Keratinocyte (primary cell): Measurements from ENCODE around the gene PIGT.

Source experiments
- EZH2 ChIP-seq: IDR thresholded peaks from one replicate; pipeline ENCODE4 v1.6.1; 2012; ENCODE audit warnings: inconsistent platforms, mild to moderate bottlenecking, low read length, moderate library complexity
- TF ChIP-seq, protein P1 (sequence below), 3 experiments: IDR thresholded peaks in 1 of 3; conservative IDR thresholded peaks in 1 of 3; optimal IDR thresholded peaks in 1 of 3; 2 replicates in 2 of 3; 3 replicates in 1 of 3; pipeline versions ENCODE3 to v1.5.1; 2011; ENCODE audit warnings: low read length in 3 of 3, mild to moderate bottlenecking in 3 of 3, moderate library complexity in 2 of 3, control low read depth in 1 of 3, inconsistent platforms in 1 of 3; ENCODE audit not compliant: insufficient read depth in 2 of 3; ENCODE audit errors: extremely low read depth in 1 of 3

DNA sequence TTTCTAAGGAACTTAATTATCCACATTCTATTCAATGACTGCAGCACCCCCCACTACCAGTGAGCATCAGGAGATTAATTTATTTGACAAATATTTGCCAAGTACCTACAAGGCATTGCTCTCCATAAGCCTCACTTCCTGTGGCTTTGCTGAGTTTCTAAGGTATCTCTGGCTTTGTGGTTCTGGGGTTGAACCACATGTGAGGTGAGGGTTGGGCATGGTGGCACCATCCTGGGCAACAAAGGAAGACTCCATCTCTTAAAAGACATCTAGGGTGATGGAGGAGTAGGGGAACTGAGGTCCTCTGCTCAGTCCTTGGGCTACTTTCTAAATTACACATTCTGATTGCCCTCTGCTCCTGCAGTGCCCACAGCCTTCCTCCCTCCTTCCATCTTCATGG lies 28.1 kb downstream of the PIGT start:
- TF ChIP-seq, protein P1, sequence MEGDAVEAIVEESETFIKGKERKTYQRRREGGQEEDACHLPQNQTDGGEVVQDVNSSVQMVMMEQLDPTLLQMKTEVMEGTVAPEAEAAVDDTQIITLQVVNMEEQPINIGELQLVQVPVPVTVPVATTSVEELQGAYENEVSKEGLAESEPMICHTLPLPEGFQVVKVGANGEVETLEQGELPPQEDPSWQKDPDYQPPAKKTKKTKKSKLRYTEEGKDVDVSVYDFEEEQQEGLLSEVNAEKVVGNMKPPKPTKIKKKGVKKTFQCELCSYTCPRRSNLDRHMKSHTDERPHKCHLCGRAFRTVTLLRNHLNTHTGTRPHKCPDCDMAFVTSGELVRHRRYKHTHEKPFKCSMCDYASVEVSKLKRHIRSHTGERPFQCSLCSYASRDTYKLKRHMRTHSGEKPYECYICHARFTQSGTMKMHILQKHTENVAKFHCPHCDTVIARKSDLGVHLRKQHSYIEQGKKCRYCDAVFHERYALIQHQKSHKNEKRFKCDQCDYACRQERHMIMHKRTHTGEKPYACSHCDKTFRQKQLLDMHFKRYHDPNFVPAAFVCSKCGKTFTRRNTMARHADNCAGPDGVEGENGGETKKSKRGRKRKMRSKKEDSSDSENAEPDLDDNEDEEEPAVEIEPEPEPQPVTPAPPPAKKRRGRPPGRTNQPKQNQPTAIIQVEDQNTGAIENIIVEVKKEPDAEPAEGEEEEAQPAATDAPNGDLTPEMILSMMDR (optimal IDR thresholded peaks at IDR 0.05 in 1 of 3, IDR thresholded peaks at IDR 0.05 in 1 of 3, conservative IDR thresholded peaks at IDR 0.05 in 1 of 3; ENCODE audit: extremely low read depth in 1 of 3, insufficient read depth in 2 of 3, low read length in 3 of 3), result no peak
- no peak for TF ChIP-seq EZH2
